ENCODE measurements around the gene OVCA2.

OVCA2 gene

DNA sequence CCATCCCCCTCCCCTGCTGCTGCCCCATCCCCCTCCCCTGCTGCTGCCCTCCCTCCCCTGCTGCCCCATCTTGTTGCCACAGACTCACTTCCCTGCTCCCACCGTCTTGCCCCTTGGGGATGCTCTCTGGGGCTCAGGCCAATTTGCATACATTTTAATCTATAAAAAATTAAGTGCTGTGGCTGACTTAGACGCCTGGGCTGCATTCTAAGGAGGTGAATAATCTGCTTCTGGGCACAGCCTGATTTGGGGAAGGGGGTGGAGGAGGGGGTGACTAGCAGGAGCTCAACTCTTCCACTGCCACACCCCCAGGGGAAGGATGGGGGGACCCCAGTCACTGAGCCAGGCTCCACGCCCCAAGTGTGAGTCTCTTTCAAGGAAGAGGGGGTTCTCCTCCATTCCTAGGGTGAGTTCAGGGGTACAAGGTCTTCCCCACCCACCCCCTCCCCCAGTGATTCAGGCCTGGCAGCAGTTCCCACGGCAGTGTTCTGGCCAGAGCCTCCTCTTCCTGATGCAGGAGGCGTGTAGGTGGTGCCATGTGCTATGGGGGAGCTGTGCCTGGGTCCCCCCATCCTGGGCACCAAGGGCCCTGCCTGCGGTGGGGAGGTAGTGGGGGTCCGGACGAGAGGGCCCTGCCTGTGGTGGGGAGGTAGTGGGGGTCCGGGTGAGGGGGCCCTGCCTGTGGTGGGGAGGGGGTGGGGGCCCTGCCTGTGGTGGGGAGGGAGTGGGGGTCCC lies 6.8 kb upstream of the OVCA2 start:
- DNase-seq, result no peak

DNA sequence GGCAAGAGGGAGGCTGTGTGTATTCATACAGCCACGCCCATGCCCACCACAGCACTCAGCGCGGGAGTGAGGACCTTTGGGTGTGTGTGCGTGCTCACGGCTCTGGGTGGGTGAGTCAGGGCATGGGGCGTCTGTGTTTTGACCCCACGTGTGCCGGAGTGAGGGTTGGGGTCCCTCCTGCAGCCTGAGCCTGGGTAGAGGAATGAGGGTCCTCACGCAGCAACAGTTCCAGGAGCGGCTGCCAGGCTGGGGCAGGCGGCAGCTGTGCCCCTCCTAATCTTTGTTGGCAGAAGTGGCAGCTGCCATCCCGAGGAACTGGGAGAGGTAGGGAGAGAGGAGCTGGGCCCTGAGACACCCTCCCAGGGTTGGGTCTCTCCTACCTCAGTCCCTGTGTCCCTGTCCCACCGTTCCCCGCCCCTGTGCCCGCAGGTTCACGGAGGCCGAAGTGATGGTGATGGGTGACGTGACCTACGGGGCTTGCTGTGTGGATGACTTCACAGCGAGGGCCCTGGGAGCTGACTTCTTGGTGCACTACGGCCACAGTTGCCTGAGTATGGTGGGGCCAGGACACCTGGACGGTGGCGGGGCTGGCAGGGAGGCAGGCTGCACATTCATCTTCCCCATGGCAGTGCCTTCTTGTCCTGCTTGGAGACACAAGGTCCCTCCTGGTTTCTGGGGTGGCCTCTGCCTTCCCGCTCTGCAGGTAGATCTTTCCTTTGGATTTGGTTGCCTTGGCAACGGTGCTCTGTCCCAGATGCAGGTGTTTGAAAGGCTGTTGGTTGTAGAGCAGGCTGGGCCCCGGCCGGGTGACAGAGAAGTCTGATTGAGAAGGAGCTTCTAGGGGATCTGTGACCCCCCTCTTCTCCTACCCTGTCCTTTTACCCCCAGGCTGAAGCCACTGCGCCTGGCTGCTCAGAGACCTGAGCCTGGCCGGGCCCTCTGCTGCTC lies 6.0 kb upstream of the OVCA2 start:
- DNase-seq, result no peak

DNA sequence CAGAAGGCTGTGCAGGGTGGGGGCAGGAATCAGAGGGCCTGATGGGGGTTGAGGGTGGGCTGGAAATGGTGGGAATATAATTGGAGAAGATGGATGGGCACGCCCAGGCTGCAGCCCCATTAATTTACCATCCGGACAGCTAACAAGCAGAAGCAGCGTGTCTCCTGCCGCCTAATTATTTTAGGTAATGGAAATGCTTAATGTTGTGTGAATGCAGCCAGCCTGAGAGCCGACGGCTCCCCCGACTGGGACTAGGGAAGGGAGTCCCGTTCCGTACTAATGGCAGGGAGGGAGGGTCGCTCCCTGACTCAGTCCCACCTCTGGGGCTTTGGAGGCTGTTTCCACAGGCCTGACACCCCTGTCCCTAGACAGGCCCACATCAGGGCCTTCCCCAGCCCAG lies 4.7 kb upstream of the OVCA2 start:
- no peak for DNase-seq

DNA sequence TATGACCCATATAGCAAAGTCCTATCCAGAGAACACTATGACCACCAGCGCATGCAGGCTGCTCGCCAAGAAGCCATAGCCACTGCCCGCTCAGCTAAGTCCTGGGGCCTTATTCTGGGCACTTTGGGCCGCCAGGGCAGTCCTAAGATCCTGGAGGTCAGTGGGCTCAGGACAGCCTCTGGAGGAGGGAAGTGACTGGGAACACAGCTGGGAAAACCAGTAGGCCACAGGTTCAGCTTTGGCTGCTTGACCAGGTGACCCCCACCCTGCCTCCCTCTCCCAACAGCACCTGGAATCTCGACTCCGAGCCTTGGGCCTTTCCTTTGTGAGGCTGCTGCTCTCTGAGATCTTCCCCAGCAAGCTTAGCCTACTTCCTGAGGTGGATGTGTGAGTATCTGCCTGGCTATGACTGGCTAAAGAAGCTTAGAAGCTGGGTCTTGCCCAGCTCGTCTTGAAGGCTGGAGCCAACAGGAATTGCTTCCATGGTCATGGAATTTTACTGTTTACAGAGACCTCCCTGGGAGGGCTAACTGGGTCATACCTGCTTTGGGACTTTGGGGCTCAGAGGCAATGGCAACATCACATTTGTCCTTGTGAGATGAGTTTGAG lies 1.5 kb upstream of the OVCA2 start:
- DNase-seq, result no peak

DNA sequence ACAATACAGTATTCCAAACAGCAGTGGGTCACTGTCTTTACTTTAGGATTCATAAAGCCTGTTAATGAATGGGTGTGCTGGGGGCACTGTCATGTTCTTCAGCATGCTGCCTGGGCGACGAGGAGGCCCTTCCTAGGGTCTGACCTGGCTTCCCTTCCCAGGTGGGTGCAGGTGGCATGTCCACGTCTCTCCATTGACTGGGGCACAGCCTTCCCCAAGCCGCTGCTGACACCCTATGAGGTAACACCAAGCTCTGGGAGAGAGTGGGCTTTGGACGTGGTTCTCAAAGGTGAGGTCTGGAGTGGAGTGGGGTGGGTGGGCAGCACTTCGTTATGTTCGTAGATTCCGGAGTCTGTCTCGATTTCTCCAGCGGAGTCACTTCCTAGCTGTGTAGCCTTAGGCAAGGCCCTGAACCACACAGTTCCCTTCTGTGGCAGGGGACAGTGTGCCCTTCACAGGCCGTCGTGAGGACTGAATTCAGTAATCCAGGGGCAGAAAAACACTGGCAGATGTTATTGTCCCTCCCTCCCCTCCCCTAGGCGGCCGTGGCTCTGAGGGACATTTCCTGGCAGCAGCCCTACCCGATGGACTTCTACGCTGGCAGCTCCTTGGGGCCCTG lies 771 bp upstream of the OVCA2 start:
- no peak for DNase-seq

DNA sequence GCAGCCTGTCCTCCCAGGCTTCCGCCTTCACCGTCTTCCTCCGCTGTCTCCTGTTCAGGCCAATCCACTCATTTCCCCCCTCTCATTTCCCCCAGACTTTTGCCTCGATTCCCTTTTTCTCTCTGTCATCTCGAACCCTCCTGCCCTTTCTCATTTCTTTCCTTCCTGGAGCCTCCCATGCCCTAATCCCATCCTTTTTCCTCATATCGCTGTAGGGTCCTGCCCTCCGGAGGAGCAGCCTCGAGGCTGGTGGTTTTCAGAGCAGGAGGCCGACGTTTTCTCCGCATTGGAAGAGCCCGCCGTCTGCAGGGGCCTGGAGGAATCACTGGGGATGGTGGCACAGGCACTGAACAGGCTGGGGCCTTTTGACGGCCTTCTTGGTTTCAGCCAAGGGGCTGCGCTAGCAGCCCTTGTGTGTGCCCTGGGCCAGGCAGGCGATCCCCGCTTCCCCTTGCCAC lies 597 bp downstream of the OVCA2 start:
- DNase-seq, result peak; percentile 21

DNA sequence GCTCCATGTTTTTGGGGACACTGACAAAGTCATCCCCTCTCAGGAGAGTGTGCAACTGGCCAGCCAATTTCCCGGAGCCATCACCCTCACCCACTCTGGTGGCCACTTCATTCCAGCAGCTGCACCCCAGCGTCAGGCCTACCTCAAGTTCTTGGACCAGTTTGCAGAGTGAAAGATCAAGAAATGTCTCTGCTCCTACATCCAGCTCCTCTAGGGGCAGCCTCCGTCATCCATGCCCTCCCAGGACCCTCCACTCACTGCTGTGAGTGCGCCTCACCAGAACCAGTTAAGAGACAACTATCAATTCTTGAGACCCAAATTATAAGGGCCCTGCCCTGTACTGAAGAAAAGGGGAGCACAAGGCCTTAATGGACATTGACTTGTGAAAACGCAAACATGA lies 1.1 kb downstream of the OVCA2 start:
- no peak for DNase-seq

DNA sequence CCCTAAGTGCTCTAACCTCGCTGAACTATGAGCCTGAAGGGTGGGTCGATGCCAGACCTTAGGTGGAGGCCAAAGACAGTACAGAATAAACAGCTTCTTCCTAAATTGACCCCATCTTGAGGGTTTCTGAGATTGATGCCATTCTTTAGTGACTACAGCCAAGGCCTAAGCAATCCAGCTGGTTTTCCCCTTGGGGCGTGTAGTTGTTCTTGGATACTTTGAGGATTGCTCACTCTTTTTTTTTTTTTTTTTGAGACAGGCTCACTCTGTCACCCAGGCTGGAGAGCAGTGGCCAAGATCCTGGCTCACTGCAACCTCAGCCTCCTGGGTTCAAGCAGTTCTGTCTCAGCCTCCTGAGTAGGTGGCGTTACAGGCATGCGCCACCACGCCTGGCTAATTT lies 2.0 kb downstream of the OVCA2 start:
- DNase-seq, result no peak

DNA sequence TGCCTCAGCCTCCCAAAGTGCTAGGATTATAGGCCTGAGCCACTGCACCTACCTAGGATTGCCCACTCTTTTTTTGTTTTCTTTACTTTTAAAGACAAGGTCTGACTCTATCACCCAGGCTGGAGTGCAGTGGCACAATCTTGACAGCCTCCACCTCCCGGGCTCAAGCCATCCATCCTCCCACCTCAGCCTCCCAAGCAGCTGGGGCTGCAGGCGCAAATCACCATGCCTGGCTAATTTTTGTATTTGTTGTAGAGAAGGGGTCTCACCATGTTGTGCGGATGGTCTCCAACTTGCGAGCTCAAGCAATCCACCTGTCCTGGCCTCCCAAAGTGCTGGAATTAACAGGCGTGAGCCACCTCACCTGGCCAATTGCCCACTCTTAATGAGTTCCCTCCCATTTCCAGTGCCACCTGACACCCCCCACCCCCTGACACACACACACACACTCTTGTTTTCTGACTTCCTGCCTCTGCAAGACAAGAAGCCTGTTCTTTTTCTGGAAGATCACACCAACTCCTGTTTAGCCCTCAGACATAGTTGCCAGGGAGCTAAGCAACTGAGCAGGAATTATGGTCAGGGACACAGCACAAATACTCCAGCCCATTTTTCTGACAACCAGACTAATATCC lies 2.6 kb downstream of the OVCA2 start:
- DNase-seq, result no peak

DNA sequence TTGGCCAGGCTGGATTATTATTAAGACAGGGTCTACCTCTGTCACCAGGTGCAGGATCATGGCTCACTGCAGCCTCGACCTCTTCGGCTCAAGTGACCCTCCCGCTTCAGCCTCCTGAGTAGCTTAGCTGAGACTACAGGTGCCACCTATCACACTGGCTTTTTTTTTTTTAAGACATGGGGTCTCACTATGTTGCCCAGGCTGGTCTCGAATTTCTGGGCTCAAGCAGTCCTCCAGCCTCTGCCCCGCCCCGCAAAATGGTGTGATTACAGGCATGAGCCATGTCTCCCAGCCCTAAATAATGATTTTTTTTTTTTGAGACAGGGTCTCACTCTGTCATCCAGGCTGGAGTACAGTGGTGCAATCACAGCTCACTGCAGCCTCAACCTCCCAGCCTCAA lies 5.8 kb downstream of the OVCA2 start:
- DNase-seq, result no peak

DNA sequence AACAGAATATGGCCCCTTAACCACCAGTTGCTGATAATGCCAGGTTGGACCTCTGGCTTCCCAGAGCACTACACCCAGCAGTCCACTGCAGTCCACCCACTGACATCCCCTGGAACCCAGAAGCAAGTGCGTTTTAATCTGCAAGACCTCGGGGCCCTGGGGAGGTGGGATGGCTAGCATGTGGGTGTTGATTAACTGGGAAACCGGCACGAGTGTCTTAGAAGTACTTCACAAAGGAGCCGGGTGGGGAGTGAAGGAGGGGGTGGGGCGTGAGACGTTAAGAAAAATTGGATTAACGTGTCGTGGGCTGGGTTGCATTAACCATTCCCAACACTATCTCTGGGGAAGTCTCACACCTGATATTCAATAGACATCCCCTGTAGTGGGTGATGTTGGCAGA lies 7.0 kb downstream of the OVCA2 start:
- no peak for DNase-seq

DNA sequence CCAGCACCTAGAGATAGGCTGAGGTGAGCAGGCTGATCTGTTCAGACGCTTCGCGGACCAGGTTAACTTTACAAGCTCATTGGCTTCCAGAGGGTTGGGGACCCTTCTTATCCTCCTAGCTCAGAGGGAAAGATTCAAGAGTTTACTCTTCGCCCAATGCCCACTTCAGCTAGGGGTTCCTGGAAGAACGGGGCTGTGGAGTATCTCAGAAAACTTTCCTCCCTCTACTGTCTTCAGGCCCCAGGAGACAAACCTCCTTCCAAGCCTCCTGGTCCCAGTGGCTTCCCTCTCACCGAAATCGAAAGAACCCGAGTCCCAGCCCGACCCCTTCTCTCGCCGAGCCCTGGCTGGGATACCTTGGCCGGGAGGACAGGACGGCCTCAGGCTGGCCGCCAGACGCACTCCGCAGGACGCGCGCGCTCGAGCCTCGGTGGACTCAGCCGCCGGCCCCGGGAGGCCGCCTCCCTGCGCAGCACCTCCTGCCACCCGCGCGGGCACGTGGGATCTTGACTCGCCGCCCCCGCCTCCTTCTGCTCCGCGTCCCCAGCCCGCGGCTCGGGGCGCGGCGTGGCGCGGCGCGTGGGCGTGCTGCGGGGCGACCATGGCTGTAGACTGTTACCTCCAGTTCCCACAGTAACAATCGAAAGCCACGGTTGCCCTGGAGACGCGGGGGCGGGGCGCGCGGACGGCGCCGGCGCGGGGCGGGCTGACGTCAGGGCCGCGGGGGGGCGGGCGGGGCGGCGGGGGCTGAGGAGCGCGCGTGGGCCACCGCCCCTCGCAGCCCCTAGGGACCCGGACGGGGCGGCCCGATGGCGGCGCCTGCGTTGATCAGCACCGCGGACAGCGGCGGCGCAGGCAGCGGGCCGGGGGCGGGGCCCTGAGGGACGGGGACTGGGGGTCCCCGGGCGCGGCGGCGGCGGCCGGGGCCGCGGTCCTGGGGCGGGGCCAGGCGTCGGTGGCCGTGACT lies 7.8 kb downstream of the OVCA2 start:
- peak; percentile 91 for DNase-seq

DNA sequence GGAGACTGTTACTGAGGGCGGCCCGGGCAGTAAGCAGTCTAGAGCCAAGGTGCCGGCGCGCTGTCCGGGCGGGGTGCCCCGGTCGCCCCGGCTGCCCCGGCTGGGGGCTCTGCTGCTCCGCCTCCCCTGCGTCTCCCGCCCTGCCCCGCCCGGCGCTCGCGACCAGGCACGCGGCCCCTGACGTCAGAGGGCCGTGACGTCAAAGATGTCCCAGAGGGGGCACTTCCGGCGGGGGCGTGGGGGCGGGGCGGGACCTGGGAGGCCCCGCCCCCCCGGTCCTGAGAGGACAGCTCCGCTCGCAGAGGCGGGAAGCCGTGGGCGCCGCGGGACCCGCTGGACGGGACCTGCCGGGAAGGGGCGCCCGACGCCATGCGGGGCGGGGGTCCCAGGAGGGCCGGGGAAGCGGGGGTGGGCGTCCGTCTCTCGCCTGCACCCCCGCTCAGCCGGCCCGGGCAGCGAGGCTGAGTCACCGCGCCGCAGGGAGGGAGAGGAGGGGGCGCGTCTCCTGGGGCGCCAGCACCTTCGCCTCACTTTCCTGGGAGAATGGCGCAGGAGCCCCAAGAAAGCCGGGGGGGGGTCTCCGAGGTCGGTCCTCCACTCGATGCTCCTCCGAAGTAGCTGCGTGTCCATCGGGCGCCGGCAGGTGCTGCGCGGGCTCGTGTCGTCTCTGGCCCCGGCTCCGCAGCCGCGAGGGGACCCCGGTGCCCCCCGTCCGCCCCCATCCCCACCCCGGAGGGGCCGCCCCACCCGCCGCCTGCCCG lies 8.7 kb downstream of the OVCA2 start:
- peak; percentile 73 for DNase-seq

DNA sequence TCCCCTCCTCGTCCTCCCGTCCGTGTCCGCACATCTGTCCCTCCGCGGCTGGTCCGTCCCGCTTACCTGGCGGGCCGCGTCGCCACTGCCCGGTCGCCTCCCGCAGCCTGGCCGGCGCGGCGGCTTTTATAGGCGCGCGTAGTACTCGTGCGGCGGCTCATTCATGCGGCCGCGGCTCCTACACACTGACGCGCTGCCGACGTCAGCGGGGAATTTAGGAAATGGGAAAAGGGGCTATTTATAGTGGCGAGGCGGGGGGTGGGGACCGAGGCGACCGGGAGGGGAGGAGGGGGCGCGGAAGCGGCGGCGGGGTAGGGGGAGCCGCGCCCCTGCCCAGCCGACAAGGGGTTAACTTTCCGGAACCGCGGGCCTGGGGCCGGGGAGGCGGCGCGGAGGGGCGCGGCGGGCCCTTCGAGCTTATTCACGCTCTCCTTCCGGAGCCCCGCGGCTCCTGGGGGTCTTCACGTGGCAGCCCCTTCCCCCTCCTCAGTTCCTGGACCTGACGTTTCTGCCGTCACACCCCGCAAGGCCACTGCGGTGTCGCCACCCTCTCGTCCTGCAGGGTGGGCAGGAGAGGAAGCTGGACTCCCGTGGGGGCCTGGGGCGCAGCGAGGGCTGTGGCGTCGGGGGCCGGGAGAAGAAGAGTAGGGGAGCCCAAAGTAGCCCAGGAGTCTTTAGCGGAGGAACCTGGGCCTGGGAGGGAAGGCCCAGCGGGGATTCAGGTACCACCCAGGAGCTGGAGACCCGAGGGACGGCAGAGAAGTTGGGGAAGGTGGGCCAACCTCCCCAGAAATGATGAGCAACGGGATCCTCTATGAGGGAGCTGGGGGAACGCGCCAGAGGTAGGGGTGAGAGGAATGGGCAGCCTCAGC lies 9.5 kb downstream of the OVCA2 start:
- no peak for DNase-seq

DNA sequence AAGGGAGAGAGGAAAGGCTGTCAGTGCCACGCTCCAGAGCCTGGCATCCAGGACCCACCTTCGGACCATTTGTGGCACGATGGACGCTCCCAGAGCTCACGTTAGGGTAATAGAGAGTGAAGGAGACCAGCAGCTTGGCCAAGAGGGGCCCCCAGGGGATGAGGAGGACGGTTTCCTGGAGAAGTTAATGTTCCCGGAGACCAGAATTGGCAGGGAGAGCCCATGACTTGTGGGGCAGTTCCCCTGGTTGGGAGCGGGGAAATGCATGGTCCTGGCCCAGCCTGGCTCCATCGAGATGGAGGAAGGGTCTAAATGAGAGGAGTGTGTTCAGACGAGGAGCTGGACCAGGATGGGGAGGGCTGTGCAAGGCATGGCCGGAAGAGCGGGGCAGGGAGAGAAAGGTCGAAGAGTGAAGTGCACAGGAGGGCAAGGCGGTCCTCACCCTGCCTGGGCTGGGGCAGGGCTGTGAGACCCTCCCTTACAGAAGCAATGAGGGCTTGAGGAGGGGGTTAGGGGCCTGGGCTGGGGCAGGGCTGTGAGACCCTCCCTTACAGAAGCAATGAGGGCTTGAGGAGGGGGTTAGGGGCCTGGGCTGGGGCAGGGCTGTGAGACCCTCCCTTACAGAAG lies 10.2 kb downstream of the OVCA2 start:
- no peak for DNase-seq

DNA sequence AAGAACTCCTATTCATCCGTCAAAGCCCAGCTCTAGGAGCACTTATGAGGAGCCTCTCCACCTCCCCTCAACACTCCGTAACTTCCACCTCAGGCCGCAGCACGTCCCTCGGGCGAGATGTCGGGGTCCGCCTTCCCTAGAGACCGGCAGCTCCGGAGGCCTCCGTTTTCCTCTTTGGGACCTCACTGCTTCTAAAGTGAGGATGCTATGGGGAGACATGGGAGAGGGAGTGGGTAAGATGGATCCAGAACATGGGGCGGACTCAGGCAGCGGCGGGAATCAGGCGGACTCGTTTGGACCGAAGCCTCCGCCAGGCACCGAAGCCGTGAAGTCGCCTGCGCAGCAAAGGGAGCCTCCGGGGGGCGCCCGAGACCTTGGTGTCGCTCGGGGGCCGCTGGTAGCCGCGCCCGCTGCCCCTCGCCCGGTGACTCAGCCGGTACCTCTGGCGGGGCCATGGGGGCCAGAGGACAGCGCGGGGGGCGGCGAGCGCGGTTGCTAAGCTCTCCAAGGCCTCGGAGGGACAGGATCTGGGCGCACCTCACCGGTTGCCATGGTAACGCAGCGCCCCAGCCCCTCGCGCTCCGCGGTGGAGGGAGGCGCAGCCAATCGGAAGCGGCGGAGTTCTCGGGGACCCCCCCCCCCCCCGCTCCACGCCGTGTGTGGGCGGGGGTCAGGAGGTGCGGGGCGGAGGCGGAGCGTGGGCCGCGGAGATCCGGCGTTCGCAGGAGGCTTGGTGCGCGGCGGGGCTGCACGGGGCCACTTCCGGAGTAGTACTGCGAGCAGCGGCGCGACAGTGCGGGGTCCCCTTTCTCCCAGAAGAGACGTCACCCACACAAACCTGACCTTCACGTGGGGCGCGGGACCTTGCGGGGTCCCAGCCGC lies 11.8 kb downstream of the OVCA2 start:
- peak; percentile 79 for DNase-seq

DNA sequence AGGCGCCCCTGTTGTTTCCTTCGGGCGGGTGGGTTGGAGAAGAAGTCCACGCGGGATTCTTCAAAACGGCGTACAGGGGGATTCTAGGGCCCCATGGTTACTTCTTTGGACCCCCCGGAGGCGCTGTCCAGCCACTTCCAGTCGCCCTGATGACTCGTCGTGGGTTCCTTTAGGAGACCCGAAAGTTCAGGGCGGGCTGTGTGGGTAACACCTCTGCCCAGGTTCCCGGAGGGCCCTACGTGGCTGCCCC lies 12.4 kb downstream of the OVCA2 start:
- no peak for DNase-seq

DNA sequence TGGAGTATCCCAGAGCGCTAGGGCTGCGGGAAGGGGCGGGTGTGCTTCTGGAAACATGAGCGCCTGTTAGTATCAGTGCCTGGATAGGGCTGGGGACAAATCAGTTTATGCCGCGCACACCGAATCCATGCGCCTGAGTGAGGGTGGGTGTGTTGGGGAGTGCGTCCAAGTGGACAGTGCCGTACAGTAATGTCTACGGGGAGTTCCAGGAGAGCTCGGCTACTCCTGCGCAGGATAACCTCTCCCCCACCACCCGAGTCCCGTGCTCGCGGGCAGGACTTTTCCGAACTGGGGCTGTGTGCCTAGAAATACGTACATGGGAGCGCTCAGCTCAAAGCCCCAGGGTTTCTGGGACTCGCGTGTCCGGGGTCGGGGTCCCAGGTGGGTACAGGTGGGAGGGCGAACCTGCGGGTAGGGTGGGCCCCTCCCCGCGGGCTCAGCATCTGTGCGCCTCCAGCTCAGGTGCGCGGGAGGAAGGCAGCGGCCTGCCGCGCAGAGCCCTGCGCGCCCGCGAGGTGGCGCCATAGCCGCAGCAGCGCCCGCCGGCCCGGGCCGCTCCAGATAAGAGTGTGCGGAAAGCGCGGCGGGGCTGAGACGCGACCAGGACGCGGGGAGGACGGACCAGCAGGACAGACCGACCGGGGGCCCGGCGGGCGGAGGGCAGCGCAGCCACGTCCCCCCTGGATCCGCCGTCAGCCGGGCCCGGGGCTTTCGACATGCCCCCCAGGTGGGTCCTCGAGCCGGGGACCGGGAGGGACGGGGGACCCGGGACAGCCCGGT lies 12.9 kb downstream of the OVCA2 start, which contains the start of gene HIC1:
Gene HIC1, plus strand, starts transcription at position 592 of the 780 bp plus-strand sequence. CDS start 1,588 bp downstream, outside the sequence.
- DNase-seq, result peak; percentile 82
